Gastroesophageal sphincter (tissue), 4 donors: ENCODE measurements around the gene SLAIN1. TPM values are rescaled to one million over a fixed set of nuclear protein-coding genes. Genes with fewer than 3 reads are reported as not detected.

Source experiments
- ATAC-seq: fragments of 150-250 bp; one replicate; pipeline ENCODE4 v1.9.1; 2016; ENCODE audit warnings: mild to moderate bottlenecking, moderate library complexity
- H3K27ac ChIP-seq, 4 donors: fragments of 200-600 bp; sonication (generic) in 3 of 4; 1 replicate in 3 of 4; 2 replicates in 1 of 4; pipeline ENCODE4 v1.5.1; 2016 to 2019
- H3K27me3 ChIP-seq: fragments of 200-600 bp; sonication (generic); one replicate; pipeline ENCODE4 v1.5.1; 2019
- H3K36me3 ChIP-seq, 2 donors: fragments of 200-600 bp; sonication (generic); one replicate each; pipeline ENCODE4 v1.5.1; 2019; ENCODE audit warnings: control low read depth in 1 of 2
- H3K4me1 ChIP-seq, 3 donors: fragments of 200-600 bp; sonication (generic); 1 replicate in 2 of 3; 2 replicates in 1 of 3; pipeline ENCODE4 v1.5.1; 2016 to 2019; ENCODE audit warnings: control low read depth in 2 of 3
- H3K4me3 ChIP-seq, 2 donors: fragments of 200-600 bp; sonication (generic); one replicate each; pipeline ENCODE4 v1.5.1; 2019; ENCODE audit warnings: mild to moderate bottlenecking in 1 of 2, moderate library complexity in 1 of 2
- H3K9me3 ChIP-seq, 3 donors: fragments of 200-600 bp; sonication (generic); one replicate each; pipeline ENCODE4 v1.5.1; 2017 to 2019; ENCODE audit warnings: control low read depth in 2 of 3
- CTCF ChIP-seq, 4 experiments: fragments of 200-600 bp in 2 of 4; fragments of 450-650 bp in 2 of 4; sonication (generic) in 1 of 4; IDR thresholded peaks; one replicate each; pipeline ENCODE4 v1.5.1; 2017 to 2019; ENCODE audit warnings: antibody characterized with exemption in 4 of 4, mild to moderate bottlenecking in 2 of 4, moderate library complexity in 2 of 4
- EP300 ChIP-seq: sonication (generic); formaldehyde crosslinking; IDR thresholded peaks from one replicate; pipeline ENCODE4 v1.6.1; 2017; ENCODE audit warnings: antibody characterized with exemption, mild to moderate bottlenecking
- POLR2A ChIP-seq, 2 donors: fragments of 450-650 bp; IDR thresholded peaks; one replicate each; pipeline ENCODE4 v1.6.1; 2017; ENCODE audit warnings: antibody characterized with exemption in 2 of 2, mild to moderate bottlenecking in 2 of 2, moderate library complexity in 1 of 2
- POLR2AphosphoS5 ChIP-seq: sonication (generic); formaldehyde crosslinking; IDR thresholded peaks from one replicate; pipeline ENCODE4 v1.6.1; 2017; ENCODE audit warnings: antibody characterized with exemption
- WGBS, 2 donors: methylation state at CpG; one replicate each; pipeline ENCODE4 v1.1.5; 2018; ENCODE audit warnings: low coverage in 1 of 2; 5-methylcytosine and 5-hydroxymethylcytosine counted together
- total RNA-seq, 4 donors: library from RNA; depleted of rRNA; stranded (reverse); fragments of >200 nt; gene quantifications; one replicate each; pipeline ENCODE4 v1.1.0, GENCODE V29; 2016

SLAIN1 gene
- total RNA-seq, 4 donors from 2014 or later = 8.9 to 17.3 (median 15.5) TPM

GRCh38 chr13:77715233-77715891 is 17.9 kb downstream of the SLAIN1 start:
- 83 to 100% methylated on average over 1 of the region's 1 CpG for WGBS, 2 donors
- no peak for TF ChIP-seq POLR2A (IDR thresholded peaks at IDR 0.05)
- no peak for TF ChIP-seq EP300
- no peak for TF ChIP-seq CTCF (IDR thresholded peaks at IDR 0.05)
- no peak for TF ChIP-seq POLR2AphosphoS5
- ATAC-seq = no peak
- Histone ChIP-seq H3K27ac (no peak overlapping the region), H3K36me3 (no peaks in the 10 kb centered on the region), H3K9me3 (no peaks in the 10 kb centered on the region), H3K27me3 (no peaks in the 10 kb centered on the region), H3K4me3 (no peak overlapping the region), H3K4me1 (no peaks in the 10 kb centered on the region)

DNA sequence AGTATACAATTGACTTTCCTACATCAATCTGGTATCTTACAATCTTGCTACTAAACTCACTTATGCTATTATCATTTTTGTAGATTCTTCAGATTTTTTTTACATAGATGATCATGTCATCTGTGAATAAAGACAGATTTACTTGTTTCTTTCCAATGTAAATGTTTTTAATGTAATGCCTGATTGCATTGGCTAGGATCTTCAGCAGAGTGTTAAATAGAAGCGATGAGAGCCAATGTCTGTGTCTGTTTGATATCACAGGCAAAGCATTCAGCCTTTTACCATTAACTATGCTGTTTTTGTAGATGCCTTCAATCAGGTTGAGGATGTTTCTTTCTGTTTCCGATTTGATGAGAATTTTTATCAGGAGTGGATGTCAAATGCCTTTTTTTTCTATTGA is 19.2 kb downstream of the SLAIN1 start:
- no peak overlapping the region for H3K4me3 ChIP-seq

GRCh38 chr13:77717508-77717907 is 20.0 kb downstream of the SLAIN1 start:
- no peaks in the 10 kb centered on the region for H3K27me3 ChIP-seq
- H3K36me3 ChIP-seq = peaks cover 0 to 11% of the 10 kb centered on the region in 2 donors
- WGBS, 2 donors = 96 to 100% methylated on average over 2 to 4 of the region's 4 CpGs
- no peak overlapping the region for H3K4me3 ChIP-seq
- H3K27ac ChIP-seq = no peak overlapping the region
- ATAC-seq = no peak
- TF ChIP-seq EP300 (no peak), POLR2A (IDR thresholded peaks at IDR 0.05) (no peak), POLR2AphosphoS5 (no peak), CTCF (IDR thresholded peaks at IDR 0.05) (no peak)
- H3K4me1 ChIP-seq = no peaks in the 10 kb centered on the region
- no peaks in the 10 kb centered on the region for H3K9me3 ChIP-seq

More for the DNA sequence above, 19.2 kb downstream of the SLAIN1 start:
- H3K9me3 ChIP-seq = no peaks in the 10 kb centered on the region
- no peak for ATAC-seq
- WGBS, 2 donors = 93 to 100% methylated on average over 2 of the region's 2 CpGs
- no peaks in the 10 kb centered on the region for H3K27me3 ChIP-seq
- TF ChIP-seq CTCF (IDR thresholded peaks at IDR 0.05) (no peak), EP300 (no peak), POLR2A (IDR thresholded peaks at IDR 0.05) (no peak), POLR2AphosphoS5 (no peak)
- H3K27ac ChIP-seq = no peak overlapping the region
- no peaks in the 10 kb centered on the region for H3K4me1 ChIP-seq
- peaks cover 0 to 8% of the 10 kb centered on the region in 2 donors for H3K36me3 ChIP-seq

- Histone ChIP-seq H3K9me3 (no peaks in the 10 kb centered on the region), H3K27me3 (no peaks in the 10 kb centered on the region), H3K4me1 (no peaks in the 10 kb centered on the region), H3K36me3 (peaks cover 0 to 22% of the 10 kb centered on the region in 2 donors), H3K4me3 (no peak overlapping the region), H3K27ac (no peak overlapping the region)
- TF ChIP-seq EP300 = no peak
- TF ChIP-seq CTCF (IDR thresholded peaks at IDR 0.05) = no peak
- no peak for TF ChIP-seq POLR2AphosphoS5
- no peak for ATAC-seq
Measured at GRCh38 chr13:77719128-77719527, 21.6 kb downstream of the SLAIN1 start.

- no peak overlapping the region for H3K27ac ChIP-seq
- no peak for TF ChIP-seq POLR2AphosphoS5
- no peak for TF ChIP-seq POLR2A (IDR thresholded peaks at IDR 0.05)
- no peak for TF ChIP-seq CTCF (IDR thresholded peaks at IDR 0.05)
- TF ChIP-seq EP300 = no peak
- H3K4me3 ChIP-seq = no peak overlapping the region
- peaks cover 0 to 23% of the 10 kb centered on the region in 2 donors for H3K36me3 ChIP-seq
- H3K9me3 ChIP-seq = no peaks in the 10 kb centered on the region
- WGBS, 2 donors = 82 to 95% methylated on average over 5 of the region's 5 CpGs
- H3K27me3 ChIP-seq = no peaks in the 10 kb centered on the region
- no peak for ATAC-seq
- no peaks in the 10 kb centered on the region for H3K4me1 ChIP-seq
Measured at GRCh38 chr13:77720988-77721387, 23.5 kb downstream of the SLAIN1 start.
